B cell (primary cell): ENCODE data around the gene SCPEP1. TPM values are rescaled to one million over a fixed set of nuclear protein-coding genes. Genes with fewer than 3 reads are reported as not detected.
A peak's percentile ranks its signal among the peaks of the same experiment; 100 is the strongest.

Source experiments
- ATAC-seq: fragments of 200-7000 bp; cut with Tn5 transposase; one replicate; pipeline ENCODE4 v1.10.0; 2021; ENCODE audit warnings: low read depth, mild to moderate bottlenecking, moderate number of reproducible peaks, moderate library complexity
- CTCF ChIA-PET: fragments of 350-600 bp; sonication (Branson Sonifier 250); formaldehyde crosslinking; loops from one replicate; lab custom pipeline; 2021; ENCODE audit warnings: antibody characterized with exemption, inconsistent platforms; lab: Charles Lee
- POLR2A ChIA-PET: fragments of 350-600 bp; sonication (Branson Sonifier 250); formaldehyde crosslinking; loops from one replicate; lab custom pipeline; 2021; ENCODE audit warnings: antibody characterized with exemption; lab: Charles Lee
- DNase-seq: peaks from one replicate; pipeline ENCODE4 v3.0.0; 2013
- H2AFZ ChIP-seq: 2 replicates; pipeline ENCODE4 v1.6.1; 2012; ENCODE audit warnings: mild to moderate bottlenecking, low read depth, low read length; ENCODE audit not compliant: insufficient read depth, poor library complexity, severe bottlenecking
- H3K27ac ChIP-seq, 2 donors: 1 replicate in 1 of 2; 2 replicates in 1 of 2; pipeline ENCODE4 v1.5.1; 2012 to 2013; ENCODE audit warnings: low read length in 2 of 2, mild to moderate bottlenecking in 2 of 2, moderate library complexity in 1 of 2
- H3K27me3 ChIP-seq, 4 experiments: fragments of 200-600 bp in 1 of 4; sonication (generic) in 1 of 4; replicated peaks in 1 of 4; 1 replicate in 2 of 4; 2 replicates in 2 of 4; pipeline versions ENCODE4 v1.6.1 to v1.7.0; 2013 to 2016; ENCODE audit warnings: low read length in 3 of 4, mild to moderate bottlenecking in 2 of 4, mixed read lengths in 1 of 4, moderate library complexity in 1 of 4; ENCODE audit not compliant: insufficient read depth in 4 of 4, control insufficient read depth in 3 of 4; ENCODE audit errors: control extremely low read depth in 1 of 4
- H3K36me3 ChIP-seq, 2 experiments: replicated peaks in 1 of 2; 1 replicate in 1 of 2; 2 replicates in 1 of 2; pipeline versions ENCODE4 v1.6.1 to v1.7.1; 2013; ENCODE audit warnings: low read length in 1 of 2; ENCODE audit not compliant: insufficient read depth in 2 of 2, control insufficient read depth in 1 of 2; ENCODE audit errors: control extremely low read depth in 1 of 2, extremely low read depth in 1 of 2
- H3K4me1 ChIP-seq, 2 donors: fragments of 200-600 bp in 1 of 2; sonication (generic) in 1 of 2; 1 replicate in 1 of 2; 2 replicates in 1 of 2; pipeline versions ENCODE4 v1.5.1 to v1.6.1; 2013 to 2017; ENCODE audit warnings: low read length in 2 of 2; ENCODE audit not compliant: control insufficient read depth in 2 of 2, insufficient read depth in 2 of 2
- H3K4me2 ChIP-seq: replicated peaks from 2 replicates; pipeline ENCODE3; 2012; ENCODE audit warnings: mild to moderate bottlenecking, low read depth, low read length; ENCODE audit not compliant: poor library complexity, severe bottlenecking
- H3K4me3 ChIP-seq, 5 experiments: fragments of 200-600 bp in 1 of 5; sonication (generic) in 1 of 5; 1 replicate in 3 of 5; 2 replicates in 2 of 5; pipeline versions ENCODE4 v1.5.1 to v1.7.0; 2011 to 2016; ENCODE audit warnings: low read length in 4 of 5, mild to moderate bottlenecking in 4 of 5, low read depth in 2 of 5, control low read depth in 1 of 5, moderate library complexity in 1 of 5; ENCODE audit not compliant: insufficient read depth in 1 of 5; ENCODE audit errors: control extremely low read depth in 1 of 5, extremely low read depth in 1 of 5
- H3K79me2 ChIP-seq: fragments of 200-600 bp; sonication (generic); one replicate; pipeline ENCODE4 v1.6.0; 2016; ENCODE audit warnings: low read length; ENCODE audit not compliant: control insufficient read depth, insufficient read depth
- H3K9ac ChIP-seq: fragments of 200-600 bp; sonication (generic); 2 replicates; pipeline ENCODE4 v1.6.1; 2017; ENCODE audit warnings: mild to moderate bottlenecking, low read length, moderate library complexity
- H3K9me3 ChIP-seq, 3 donors: one replicate each; pipeline versions ENCODE4 v1.6.1 to v1.7.1; 2013; ENCODE audit warnings: low read length in 2 of 3; ENCODE audit not compliant: control insufficient read depth in 2 of 3, insufficient read depth in 1 of 3; ENCODE audit errors: control extremely low read depth in 1 of 3
- H4K20me1 ChIP-seq: 2 replicates; pipeline ENCODE4 v1.6.0; 2012; ENCODE audit warnings: mild to moderate bottlenecking, low read length; ENCODE audit not compliant: insufficient read depth, control insufficient read depth, poor library complexity, severe bottlenecking
- H3K27ac Mint-ChIP-seq: one replicate; pipeline ENCODE4 v1.8.0; 2021; ENCODE audit warnings: mixed read lengths
- H3K27me3 Mint-ChIP-seq: one replicate; pipeline ENCODE4 v1.8.0; 2021; ENCODE audit warnings: mixed read lengths
- H3K4me1 Mint-ChIP-seq: one replicate; pipeline ENCODE4 v1.8.0; 2021; ENCODE audit warnings: mixed read lengths
- H3K4me3 Mint-ChIP-seq: one replicate; pipeline ENCODE4 v1.8.0; 2021; ENCODE audit warnings: mixed read lengths
- H3K9me3 Mint-ChIP-seq: one replicate; pipeline ENCODE4 v1.8.0; 2022; ENCODE audit warnings: mixed read lengths; ENCODE audit not compliant: insufficient read depth
- CTCF ChIP-seq: fragments of 200-600 bp; IDR thresholded peaks from one replicate; pipeline ENCODE4 v1.8.0; 2022; ENCODE audit warnings: antibody characterized with exemption, mild to moderate bottlenecking
- EZH2 ChIP-seq: IDR thresholded peaks from 2 replicates; pipeline ENCODE4 v1.6.1; 2012; ENCODE audit warnings: borderline replicate concordance, low read depth, mild to moderate bottlenecking, moderate library complexity, low read length; ENCODE audit not compliant: insufficient read depth, poor library complexity, severe bottlenecking
- WGBS: methylation state at CpG from one replicate; pipeline ENCODE4 v1.1.5; 2013; ENCODE audit warnings: missing lambda C conversion rate; ENCODE audit not compliant: insufficient coverage; 5-methylcytosine and 5-hydroxymethylcytosine counted together
- intact Hi-C: fragments of 100-400 bp; cut with micrococcal nuclease; formaldehyde crosslinking; loops from one replicate; pipeline ENCODE4 v1.10.0; 2022
- polyA plus RNA-seq: library from polyadenylated mRNA; depleted of rRNA; stranded (reverse); fragments of >200 nt; gene quantifications from 2 replicates; pipeline ENCODE4 v1.2.3, GENCODE V29; 2012
- total RNA-seq, 2 donors: library from RNA; stranded (reverse); fragments of 120-200 nt in 1 of 2; gene quantifications; 1 replicate in 1 of 2; 2 replicates in 1 of 2; pipeline versions ENCODE4 v1.2.3 to v1.2.4, GENCODE V29; 2013 to 2022

SCPEP1 gene
- total and polyA plus RNA-seq, 2 donors (not counting 1 experiment from before 2014, with no cell fraction given) = 66.6 to 121 TPM

- Histone ChIP-seq H3K79me2 (peaks cover 47% of the 10 kb centered on the region), H3K4me3 (peak overlapping the region; percentile 56 to 87 (median 67)), H3K27me3 (no peaks in the 10 kb centered on the region), H2AFZ (peak overlapping the region; percentile 84), H3K4me2 (peak overlapping the region; percentile 90), H3K4me1 (peaks cover 13 to 24% of the 10 kb centered on the region in 2 donors), H3K36me3 (peaks cover 0 to 25% of the 10 kb centered on the region in 2 experiments), H3K9ac (peak overlapping the region; percentile 84), H3K9me3 (no peaks in the 10 kb centered on the region), H3K27ac (peak overlapping the region; percentile 44 to 76), H4K20me1 (peaks cover 23% of the 10 kb centered on the region)
- 69% methylated on average over 4 of the region's 11 CpGs for WGBS
- intact Hi-C loops = loop anchor here (1.0 kb wide), 3 partner anchors 17 to 145 kb away; partner anchors contain the start of genes C17orf67 and COIL
- H3K27ac Mint-ChIP-seq = peak overlapping the region; percentile 95
- peak overlapping the region; percentile 96 for H3K4me3 Mint-ChIP-seq
- no peaks in the 10 kb centered on the region for H3K27me3 Mint-ChIP-seq
- no peak for DNase-seq
- H3K9me3 Mint-ChIP-seq = no peaks in the 10 kb centered on the region
- POLR2A ChIA-PET = interaction anchor here (0.6 to 3.3 kb wide), 7 partner anchors 10 to 144 kb away, joined by 3 to 21 read pairs (median 4); partner anchors contain the start of genes AKAP1, C17orf67 and DGKE
- ATAC-seq = peak; percentile 21
- TF ChIP-seq EZH2 = no peak
- TF ChIP-seq CTCF = no peak
- peaks cover 34% of the 10 kb centered on the region for H3K4me1 Mint-ChIP-seq
- CTCF ChIA-PET = interaction anchor here (0.5 to 3.4 kb wide), 8 partner anchors 18 to 159 kb away, joined by 3 to 14 read pairs (median 4); partner anchors contain the start of genes AKAP1 and COIL
Measured at GRCh38 chr17:56978441-56979090, 635 bp downstream of the SCPEP1 start.

- intact Hi-C loops = no loop called here
- ATAC-seq (no peak), DNase-seq (no peak)
- 57% methylated on average over 1 of the region's 3 CpGs for WGBS
- Mint-ChIP-seq H3K9me3 (no peaks in the 10 kb centered on the region), H3K27ac (peak overlapping the region; percentile 95), H3K4me3 (peak overlapping the region; percentile 96), H3K4me1 (peaks cover 35% of the 10 kb centered on the region), H3K27me3 (no peaks in the 10 kb centered on the region)
- peaks cover 24% of the 10 kb centered on the region for H4K20me1 ChIP-seq
- peak overlapping the region; percentile 44 to 76 for H3K27ac ChIP-seq
- H3K79me2 ChIP-seq = peaks cover 49% of the 10 kb centered on the region
- peak overlapping the region; percentile 90 for H3K4me2 ChIP-seq
- TF ChIP-seq CTCF (no peak), EZH2 (no peak)
- POLR2A ChIA-PET = interaction anchor here (1.0 to 3.3 kb wide), 4 partner anchors 11 to 109 kb away, joined by 4 to 21 read pairs (median 6); partner anchors contain the start of gene AKAP1
- H3K36me3 ChIP-seq = peaks cover 0 to 29% of the 10 kb centered on the region in 2 experiments
- H3K9ac ChIP-seq = peak overlapping the region; percentile 84
- peaks cover 13 to 24% of the 10 kb centered on the region in 2 donors for H3K4me1 ChIP-seq
- peak overlapping the region in 3 of 5 experiments; percentile 67 to 87 (median 81) for H3K4me3 ChIP-seq
- H2AFZ ChIP-seq = peak overlapping the region; percentile 84
- H3K27me3 ChIP-seq = no peaks in the 10 kb centered on the region
- H3K9me3 ChIP-seq = no peaks in the 10 kb centered on the region
- CTCF ChIA-PET = interaction anchor here (0.5 to 3.4 kb wide), 4 partner anchors 18 to 28 kb away, joined by 3 to 14 read pairs (median 7); partner anchors contain the start of gene COIL
Measured at GRCh38 chr17:56979091-56979480, 1.2 kb downstream of the SCPEP1 start.
